ENCODE results near the gene HCRT. TPM values are rescaled to one million over a fixed set of nuclear protein-coding genes. Genes with fewer than 3 reads are reported as not detected.
"Not testable (repeated sequence)": the region's sequence is repeated elsewhere in the genome, so short reads cannot be mapped to it uniquely, and the experiment has no call there.

HCRT gene
- polyA plus RNA-seq, 10 donors = 0.27 TPM; not detected in 9

DNA sequence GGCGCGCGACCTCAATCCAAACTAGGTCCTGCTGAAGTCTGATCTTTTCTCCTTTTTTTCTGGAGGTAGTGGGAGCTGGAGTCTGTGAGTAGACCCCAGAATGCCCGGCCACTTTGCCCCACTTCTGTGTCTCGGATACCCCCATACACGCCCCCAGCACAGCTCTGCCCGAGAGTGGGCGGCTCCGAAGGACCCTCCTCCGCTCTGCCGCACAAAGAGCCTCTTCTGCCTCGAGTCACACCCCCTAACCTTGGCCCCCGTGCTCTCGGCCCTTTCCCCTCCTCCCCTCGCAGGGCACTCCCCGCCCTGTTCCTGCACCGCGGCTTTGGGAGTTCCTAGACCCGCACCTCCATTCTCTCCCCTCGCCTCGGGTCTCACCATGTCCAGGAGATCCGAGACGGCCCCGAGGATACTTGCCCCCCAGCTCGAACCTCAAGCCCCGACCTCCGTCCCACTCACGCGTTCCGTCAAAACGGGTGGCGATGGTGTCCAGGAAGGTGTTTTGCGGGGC is 4.8 kb downstream of the HCRT start:
- DNase-seq = no peak

DNA sequence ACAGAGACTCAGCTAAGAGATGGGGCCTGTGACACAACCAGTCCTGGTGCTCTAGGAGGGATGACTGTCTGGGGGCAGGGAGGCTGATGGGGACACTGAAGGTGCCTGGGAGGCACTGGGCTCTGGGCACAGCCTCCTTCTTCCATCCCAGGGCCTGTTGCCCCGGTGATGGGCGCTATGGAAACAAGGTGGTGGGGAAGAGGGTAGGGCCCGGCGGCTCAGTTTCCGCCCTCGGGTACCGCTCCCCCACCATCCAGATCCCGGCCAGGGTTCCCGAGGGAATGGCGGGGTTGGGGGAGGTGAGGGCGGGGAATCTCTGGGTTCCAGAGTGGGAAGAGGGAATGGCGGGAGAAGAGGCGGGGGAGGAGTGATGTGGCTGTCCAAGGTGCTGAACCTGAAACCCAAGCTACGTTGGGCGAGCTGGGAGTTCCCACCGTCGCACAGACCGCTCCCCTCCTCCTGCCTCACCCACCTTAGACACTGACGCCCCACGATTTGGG is 5.3 kb downstream of the HCRT start:
- peak; percentile 33 to 73 (median 48) for DNase-seq

DNA sequence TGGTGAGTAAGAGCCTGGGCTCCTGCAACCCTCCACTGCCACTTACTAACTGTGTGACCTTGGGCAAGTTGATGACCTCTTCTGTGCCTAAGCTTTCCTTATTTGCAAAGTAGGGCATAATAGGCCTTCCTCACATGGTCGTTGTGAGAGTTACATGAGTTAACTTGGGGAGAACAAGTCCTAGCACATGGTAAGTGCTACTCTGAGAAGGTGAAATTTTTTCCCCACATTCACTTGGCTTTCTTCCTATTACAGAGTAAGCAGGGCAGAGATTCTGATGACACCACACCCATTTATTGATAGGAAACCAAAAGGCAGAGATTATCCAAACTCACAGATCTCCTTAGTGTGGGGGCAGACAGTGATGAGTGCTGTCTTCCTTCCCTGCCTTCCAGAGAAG is 5.9 kb downstream of the HCRT start:
- DNase-seq = no peak

DNA sequence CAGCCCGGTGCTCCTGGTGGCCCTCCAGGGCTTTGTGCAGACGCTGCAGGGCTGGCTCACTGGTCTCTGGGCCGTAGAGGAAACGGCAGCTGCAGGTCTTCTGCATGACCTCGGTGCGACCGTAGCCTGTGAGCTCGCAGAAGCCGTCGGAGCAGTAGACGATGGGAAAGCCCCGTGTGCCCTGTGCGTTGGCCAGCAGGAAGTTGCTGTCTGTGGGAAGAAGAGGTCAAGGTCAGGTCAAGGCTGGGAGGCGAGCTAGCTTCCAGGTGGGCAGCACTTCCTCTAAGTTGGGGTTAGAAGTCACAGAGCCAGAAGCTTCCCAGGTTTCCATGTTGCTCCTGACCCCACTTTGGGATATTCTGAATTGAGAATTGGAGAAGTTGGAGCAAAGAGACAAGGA is 6.4 kb downstream of the HCRT start:
- no peak for DNase-seq

DNA sequence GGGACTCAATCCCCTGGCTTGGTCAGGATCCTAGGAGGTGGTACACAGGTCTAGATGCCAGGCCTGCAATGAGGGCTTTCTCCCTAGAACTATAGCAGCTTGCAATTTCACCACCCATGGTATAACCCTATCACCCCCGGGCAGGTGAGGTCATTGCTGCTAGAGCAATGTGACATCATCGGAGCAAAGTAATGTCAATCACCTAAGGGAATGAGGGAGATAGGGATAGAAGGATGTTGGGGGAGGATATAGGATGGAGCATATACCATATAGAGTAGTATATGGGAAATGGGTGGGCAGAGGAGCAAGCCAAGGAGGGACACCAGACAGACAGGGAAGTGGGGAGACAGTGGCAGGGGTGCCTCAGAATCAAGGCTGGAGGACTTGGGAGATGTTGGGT is 7.6 kb downstream of the HCRT start:
- no peak for DNase-seq

DNA sequence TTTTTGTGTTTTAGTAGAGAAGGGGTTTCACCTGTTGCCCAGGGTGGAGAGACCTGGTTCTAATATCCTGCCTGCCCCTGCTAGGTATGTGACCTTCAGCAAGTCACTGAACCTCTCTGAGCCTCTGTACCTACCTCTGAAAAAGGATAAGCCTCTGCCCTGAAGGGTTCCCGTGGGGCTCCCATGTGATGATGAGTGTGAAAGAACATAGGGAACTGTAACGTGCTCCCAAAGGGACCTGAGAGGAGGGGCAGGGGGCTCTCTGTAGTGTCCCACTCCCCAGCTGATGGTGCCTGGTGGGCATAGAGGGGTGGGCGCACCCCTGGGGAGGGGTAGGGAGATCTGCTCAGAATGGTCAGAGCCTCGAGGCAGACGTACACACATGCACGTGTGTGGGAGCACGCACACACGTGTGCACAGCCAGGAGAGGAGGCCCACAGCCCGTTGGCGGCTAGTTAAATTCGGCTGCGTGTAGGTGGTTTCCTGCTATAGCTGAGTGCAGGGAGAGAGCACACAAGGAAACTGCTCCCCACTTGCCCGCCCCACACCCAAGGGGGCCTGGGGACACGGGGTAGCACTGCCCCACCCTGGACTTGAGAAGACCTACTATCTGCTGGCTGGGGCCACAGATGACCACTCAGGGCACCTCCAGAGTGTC is 11.0 kb downstream of the HCRT start:
- DNase-seq = no peak

DNA sequence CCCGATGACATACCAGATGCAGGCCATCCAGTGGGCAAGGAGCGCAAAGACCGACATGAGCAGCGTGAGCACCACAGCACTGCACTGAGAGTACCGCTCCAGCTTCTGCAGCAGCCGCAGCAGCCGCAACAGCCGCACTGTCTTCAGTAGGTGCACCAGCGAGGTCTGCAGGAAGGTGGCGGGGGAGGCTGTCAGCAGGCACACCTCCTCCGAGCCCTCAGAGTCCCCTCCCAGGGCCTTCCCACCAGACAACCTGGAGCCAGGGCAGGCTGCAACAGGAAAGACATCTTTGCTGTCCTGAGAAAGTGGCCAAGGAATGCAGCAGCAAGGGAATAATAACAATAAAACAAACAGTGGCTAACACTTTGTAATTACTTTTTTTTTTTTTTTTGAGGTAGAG is 13.4 kb downstream of the HCRT start:
- no peak for DNase-seq

DNA sequence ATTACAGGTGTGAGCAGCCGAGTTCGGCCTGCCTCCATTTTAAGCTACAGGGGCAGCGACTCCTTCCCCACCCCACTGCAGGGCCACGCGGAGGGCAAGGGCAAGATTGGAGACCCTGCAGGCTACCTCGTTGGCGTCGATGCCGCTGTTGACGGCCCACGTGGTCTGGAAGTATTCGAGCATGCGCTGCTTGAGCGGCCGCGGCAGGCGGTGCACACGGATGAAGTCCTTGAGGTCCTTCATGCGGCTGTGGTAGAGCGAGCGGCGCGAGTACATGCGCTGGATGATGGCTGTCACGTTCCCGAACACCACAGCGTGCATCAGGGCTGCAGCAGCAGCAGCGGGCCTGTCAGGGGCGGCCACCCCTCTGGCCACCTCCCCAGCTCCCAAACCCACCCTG is 15.9 kb downstream of the HCRT start:
- no peak for DNase-seq

DNA sequence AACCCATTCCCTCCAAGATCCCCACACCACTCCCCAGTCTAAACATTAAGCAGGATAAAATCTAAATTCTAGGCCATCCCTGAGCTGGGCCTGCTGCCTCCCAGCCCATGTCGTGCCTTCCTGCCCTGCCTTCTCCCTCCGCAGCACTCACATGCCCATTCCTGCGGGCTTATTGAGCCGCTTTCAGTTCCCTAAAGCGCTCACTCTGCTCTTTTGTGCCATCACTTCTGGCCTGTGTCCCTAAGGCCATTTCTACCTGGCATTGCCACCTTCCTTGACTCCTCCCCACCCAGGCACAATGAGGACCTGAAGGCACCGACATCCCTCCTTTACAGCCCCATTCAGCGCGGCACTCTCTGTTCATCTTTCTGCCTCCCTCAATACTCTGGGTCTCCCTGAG is 17.4 kb downstream of the HCRT start:
- DNase-seq = no peak

DNA sequence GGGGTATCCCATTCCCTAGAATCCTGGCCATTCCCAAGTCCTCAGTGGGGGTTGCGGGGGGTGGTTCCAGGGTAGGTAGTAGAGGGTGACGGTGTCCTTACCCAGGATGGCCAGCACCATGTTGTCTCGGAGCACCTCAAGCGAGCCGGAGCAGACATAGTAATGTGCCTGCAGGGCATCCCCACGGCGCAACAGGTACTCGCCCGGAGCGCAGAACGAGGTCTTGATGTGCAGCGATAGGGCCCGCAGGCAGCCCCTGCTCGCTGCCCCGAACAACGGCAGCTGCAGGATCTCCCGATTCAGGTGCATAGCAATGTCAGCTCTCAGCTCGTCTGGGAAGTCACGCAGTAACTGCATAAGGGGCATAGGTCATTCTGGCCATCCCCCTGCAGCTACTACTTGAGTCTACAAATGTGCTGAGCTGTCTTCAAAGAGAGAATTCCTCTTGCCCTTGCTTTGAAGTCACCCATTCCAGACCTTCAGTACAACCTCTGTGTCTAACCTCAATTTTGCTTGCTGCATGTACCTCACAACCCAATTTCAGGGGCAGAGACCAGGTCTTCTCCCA is 19.0 kb downstream of the HCRT start:
- no peak for DNase-seq

DNA sequence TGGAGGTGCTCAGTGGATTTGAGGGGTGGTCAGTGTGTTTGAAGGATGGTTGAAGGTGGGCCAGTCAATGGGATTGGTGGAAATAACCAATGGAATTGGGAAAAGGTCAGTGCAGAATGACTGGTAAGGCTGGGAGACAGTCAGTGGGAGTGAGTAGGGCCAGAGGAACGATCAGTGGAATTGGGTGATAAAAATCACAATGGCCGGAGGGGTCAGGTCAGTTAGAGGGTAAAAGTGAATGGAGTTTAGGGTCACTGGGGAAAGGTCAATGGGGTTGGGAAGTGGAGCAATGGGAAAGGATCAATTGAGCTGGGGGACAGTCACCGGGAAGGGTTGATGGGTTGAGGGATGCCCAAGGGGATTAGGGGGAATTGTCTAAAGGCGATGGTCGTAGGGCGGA is 19.5 kb downstream of the HCRT start:
- no peak for DNase-seq

DNA sequence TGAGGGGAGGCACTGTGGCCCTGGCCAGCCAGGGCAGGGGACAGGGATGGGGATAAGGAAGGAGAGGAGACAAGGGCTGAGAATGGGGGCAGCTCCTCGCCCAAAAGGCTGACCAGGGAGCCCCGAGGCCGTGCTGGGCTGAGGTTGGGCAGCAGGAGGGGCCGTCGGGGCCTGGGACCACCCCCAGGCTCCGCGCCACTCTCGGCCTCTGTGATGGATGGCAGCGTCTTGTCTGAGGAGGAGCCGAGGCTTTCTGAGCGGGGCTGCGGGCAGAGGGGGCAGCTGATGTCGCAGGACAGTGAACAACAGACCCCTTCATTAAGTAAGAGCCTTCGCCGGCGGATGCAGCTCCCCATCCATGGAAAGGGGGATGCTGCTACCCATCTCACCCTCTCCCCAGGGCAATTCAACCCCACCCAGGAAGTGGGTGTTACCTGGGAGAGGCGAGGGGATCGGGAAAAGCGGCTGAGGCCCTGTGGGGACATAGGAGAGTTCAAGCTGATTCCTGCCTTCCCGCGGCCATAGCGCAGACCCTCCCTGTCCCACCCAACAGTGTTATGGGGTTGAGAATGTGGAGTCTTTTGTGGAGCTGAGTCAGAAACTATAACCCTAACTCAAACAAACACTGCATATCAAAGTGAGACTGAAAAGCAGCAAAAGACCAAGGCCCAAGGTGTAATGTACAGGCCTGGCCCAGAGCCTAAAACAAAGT is 21.4 kb downstream of the HCRT start:
- no peak for DNase-seq

DNA sequence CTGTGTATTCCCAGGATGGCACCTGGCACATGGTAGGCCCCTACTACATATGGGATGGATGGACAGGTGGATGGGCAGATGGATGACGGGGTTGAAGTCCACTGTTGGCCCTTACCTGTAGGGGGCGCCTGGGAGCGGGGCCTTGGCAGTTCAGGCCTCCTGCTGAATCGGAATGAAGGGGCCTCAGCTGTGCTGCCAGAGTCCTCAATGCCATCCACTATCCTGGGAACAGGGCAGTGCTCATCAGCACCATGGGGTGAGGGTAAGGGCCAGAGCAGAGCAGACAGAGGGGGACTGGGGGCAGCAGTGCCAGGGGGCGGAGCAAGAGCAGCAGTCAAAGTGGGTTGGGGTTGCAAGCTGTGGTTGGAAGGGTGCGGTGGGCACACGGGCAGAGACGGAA is 22.1 kb downstream of the HCRT start:
- no peak for DNase-seq

DNA sequence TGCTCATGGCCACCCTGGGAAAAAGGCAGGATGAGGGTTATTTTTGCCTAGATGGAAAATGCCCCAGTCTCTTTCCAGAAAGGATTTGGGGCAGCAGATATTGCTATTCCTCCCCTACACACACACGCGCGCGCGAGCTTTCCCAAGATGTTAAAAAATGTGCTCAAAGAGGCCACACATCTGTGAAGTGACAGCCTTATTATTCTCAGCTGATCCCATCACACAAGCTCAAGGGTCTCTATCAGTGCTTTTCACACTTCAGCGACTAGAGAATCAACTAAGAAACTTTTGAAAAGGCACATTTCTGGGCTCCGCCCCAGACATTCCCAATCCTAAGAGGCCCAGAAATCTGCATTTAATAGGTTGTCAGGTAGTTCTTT is 24.7 kb downstream of the HCRT start:
- no peak for DNase-seq

DNA sequence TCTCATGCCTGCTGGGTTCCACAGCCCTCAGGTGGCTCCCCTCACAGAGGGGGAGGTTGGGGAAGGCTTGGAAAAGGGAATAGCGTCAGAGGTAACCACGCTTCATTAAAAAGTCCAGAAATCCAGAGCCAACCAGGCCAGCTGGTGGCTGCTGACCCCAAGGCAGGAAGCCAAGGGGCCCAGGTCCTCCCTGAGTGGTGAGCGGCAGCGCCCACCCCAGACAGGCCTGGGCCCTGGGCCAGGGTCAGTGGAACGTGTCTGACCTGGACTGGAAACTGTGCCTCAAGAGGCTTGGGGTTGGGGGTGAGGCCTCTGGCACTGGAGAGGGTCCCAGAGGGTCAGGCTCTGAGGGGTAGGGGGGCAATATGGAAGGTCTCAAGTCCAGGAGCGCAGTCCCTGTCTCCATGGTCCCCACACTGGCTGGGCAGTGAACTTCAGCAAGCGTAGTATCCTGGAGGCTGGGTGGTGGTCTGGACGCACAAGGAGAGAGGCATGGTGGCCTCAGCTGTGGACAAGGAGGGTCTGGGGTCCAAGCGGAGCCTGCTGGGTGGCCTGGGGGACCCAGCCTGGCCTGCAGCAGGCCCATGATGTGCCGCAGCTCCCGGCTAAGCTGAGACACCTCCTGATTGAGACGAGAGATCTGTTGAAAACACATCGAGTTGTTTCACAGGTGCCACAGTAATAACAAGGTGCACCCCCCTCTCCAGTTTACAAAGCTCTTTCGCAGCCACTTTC is 25.3 kb downstream of the HCRT start:
- no peak for DNase-seq

DNA sequence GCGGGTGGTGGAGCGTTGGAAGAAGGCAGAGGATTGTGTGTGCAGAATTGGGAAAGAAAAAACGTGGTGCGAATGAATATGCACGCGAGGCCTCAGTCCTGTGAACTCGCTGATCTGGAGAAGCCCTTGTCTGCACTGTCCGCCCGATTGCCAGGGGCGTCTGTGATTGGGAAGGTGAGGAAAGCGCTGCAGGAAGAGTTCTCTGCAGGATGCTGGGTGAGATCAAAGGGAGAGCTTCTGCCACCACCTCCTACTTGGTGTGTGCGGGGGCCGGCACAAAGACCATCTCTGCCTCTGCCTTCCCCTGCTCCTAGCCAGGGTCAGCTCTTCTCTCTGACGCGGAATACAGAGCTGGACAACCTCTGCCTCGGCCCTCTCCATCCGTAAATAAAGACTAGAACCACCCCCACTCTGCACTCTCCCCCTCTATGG is 29.6 kb downstream of the HCRT start:
- peak in 1 of 3 donors; percentile 37 for DNase-seq

DNA sequence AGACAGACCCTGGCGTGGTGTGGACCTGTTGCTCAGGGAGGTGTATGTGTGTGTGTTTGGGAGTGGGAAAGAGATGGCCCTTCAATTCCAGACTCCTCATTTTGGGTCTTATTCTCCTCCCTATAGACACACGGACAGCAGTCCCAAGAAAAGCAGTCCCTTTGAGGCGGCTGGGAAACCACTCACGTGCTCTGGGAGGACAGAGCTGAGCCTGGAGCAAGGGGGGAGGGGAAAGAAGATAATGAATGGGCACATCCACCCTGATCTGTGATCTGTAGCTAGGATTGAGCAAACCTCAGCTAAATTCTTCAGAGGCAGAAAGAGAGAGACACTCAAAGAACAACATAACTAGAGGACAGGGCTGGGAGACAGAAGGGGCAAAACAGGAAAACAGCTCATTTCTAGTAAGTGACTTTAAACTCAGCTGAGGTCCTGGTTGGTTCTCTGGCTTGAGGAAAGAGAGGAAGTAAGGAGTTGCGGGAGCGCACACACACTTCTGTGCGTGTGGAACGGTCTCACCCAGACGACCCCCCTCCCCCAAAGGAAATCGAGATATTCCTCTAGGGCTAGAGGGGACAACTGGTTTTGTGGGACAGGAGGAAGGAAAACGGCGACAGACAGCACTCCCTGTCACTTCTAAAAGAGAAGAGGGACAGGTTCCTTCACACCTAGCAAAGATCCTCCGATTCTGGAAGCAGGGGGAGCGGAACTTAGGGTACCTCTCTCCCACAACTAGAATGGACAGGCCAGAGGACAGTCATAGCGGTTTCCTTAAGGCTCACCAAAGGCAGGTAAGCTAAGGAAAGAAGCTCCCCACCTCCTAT is 31.1 kb downstream of the HCRT start:
- peak in 1 of 3 donors; percentile 22 for DNase-seq

DNA sequence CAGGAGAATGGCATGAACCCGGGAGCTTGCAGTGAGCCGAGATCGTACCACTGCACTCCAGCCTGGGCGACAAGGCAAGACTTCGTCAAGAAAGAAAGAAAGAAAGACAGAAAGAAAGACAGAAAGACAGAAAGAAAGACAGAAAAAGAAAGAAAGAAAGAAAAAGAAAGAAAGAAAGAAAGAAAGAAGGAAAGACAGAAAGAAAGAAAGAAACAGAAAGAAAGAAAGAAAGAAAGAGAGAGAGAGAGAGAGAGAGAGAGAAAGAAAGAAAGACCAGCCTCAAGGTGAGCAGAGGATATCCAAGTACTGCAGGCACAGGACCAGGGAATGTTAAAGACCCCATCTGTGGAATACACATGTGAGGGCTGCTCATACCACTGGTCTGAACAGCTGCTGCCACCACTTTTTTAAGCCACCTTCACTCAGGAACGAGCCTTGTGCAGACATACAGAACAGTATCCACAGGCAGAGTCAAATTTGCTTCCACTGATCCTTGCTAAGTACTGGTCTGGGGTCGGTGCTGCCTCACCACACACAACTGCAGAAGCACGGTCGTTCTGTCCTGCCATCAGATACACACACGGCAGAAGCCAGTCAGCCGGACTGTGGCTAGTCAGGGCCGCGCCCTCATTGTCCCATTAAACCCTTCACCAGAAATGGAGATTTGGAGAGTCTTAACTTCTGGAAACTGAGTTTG is 38.2 kb downstream of the HCRT start:
- DNase-seq = no peak

DNA sequence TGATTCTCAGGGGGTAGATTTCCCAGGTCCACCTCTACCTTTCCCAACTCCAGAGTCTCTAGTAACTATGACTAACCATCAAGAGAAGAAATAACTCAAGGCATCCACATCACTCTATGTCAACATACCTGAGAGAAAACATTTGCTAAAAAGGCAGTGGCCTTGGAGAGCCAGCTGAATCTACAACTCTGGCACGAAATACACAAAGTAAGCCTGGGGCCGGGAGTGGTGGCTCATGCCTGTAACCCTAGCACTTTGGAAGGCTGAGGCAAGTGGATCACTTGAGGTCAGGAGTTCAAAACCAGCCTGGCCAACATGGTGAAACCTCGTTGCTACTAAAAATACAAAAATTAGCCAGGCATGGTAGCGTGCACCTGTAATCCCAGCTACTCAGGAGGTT is 42.1 kb downstream of the HCRT start:
- not testable (repeated sequence) for DNase-seq

DNA sequence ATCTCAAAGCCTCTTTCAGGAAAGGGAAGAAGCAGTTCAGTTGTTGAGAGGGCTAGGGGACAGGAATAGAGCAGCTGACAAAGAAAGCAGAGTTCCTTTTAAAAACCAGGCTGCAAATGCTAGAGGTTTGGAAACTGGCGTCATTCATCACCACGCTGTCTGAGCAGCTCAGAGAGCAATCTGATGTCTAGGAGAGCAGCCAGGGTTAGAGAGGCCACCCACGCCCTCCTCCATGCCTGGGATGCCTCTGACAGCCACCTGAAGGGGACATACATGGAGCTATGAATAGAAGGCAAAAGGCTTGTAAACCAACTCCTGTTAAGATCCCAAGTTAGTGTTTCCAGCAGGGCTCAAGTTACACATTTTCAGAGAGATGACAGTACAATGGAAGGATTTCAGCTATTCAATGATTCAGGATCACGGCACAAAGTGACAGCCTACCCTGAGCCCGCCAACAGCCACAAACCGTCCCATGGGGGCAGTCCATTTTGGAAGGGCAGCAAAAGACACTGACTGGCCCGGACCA is 42.8 kb downstream of the HCRT start:
- DNase-seq = peak in 2 of 3 donors; percentile 24 to 70
